Coronary artery (tissue), 2 donors: Measurements from ENCODE around the gene RAPGEF5.

ENCODE experiments used
- DNase-seq: peaks from one replicate; pipeline ENCODE4 v3.0.0-alpha.2; 2017; ENCODE audit warnings: low spot score
- H3K27ac ChIP-seq, 2 donors: fragments of 200-600 bp; sonication (generic); one replicate each; pipeline ENCODE4 v1.5.1; 2016 to 2019
- H3K4me3 ChIP-seq: fragments of 200-600 bp; sonication (generic); 2 replicates; pipeline ENCODE4 v1.5.1; 2016; ENCODE audit warnings: mild to moderate bottlenecking, moderate library complexity
- CTCF ChIP-seq: fragments of 200-600 bp; sonication (generic); IDR thresholded peaks from one replicate; pipeline ENCODE4 v1.5.1; 2019; ENCODE audit warnings: antibody characterized with exemption

RAPGEF5 gene

GRCh38 chr7:22400150-22400814, 43.3 kb upstream of the RAPGEF5 start:
- Histone ChIP-seq H3K27ac (no peak overlapping the region), H3K4me3 (no peak overlapping the region)
- TF ChIP-seq CTCF = no peak
- no peak for DNase-seq

- H3K27ac ChIP-seq = no peak overlapping the region
- no peak for TF ChIP-seq CTCF
- no peak for DNase-seq
- no peak overlapping the region for H3K4me3 ChIP-seq
Observed at GRCh38 chr7:22399546-22399945, 42.6 kb upstream of the RAPGEF5 start.

GRCh38 chr7:22399091-22399490, 42.1 kb upstream of the RAPGEF5 start:
- no peak overlapping the region for H3K4me3 ChIP-seq
- no peak for DNase-seq
- H3K27ac ChIP-seq = no peak overlapping the region
- no peak for TF ChIP-seq CTCF

GRCh38 chr7:22397981-22398380, 41.0 kb upstream of the RAPGEF5 start:
- Histone ChIP-seq H3K27ac (no peak overlapping the region), H3K4me3 (no peak overlapping the region)
- no peak for TF ChIP-seq CTCF
- DNase-seq = no peak

- no peak overlapping the region for H3K4me3 ChIP-seq
- no peak overlapping the region for H3K27ac ChIP-seq
- TF ChIP-seq CTCF = no peak
- no peak for DNase-seq
Observed at GRCh38 chr7:22395222-22395621, 38.3 kb upstream of the RAPGEF5 start.

- H3K4me3 ChIP-seq = no peak overlapping the region
- no peak overlapping the region for H3K27ac ChIP-seq
- DNase-seq = no peak
- TF ChIP-seq CTCF = no peak
Observed at GRCh38 chr7:22394739-22395138, 37.8 kb upstream of the RAPGEF5 start.

- no peak overlapping the region for H3K27ac ChIP-seq
- no peak for DNase-seq
- no peak overlapping the region for H3K4me3 ChIP-seq
- TF ChIP-seq CTCF = no peak
Observed at GRCh38 chr7:22393913-22394729, 37.2 kb upstream of the RAPGEF5 start.
